ENCODE data around the gene SPATA33.
"Not testable (repeated sequence)": the region's sequence is repeated elsewhere in the genome, so short reads cannot be mapped to it uniquely, and the experiment has no call there.

Gene SPATA33

GRCh38 chr16:89667633-89668032, 10.0 kb downstream of the SPATA33 start:
- no peak for TF ChIP-seq CTCF (IDR thresholded peaks at IDR 0.05; ENCODE audit: low read length, missing control alignments)
- no peak overlapping the region for H3K4me3 ChIP-seq (replicated peaks; ENCODE audit: low read depth, low read length)
- DNase-seq (ENCODE audit: low read depth), result no peak

GRCh38 chr16:89668790-89669158, 11.1 kb downstream of the SPATA33 start:
- DNase-seq (ENCODE audit: low read depth), result no peak
- TF ChIP-seq CTCF (IDR thresholded peaks at IDR 0.05; ENCODE audit: low read length, missing control alignments), result no peak
- H3K4me3 ChIP-seq (replicated peaks; ENCODE audit: low read depth, low read length), result no peak overlapping the region

- no peak for DNase-seq (ENCODE audit: low read depth)
- no peak overlapping the region for H3K4me3 ChIP-seq (replicated peaks; ENCODE audit: low read depth, low read length)
- TF ChIP-seq CTCF (IDR thresholded peaks at IDR 0.05; ENCODE audit: low read length, missing control alignments), result no peak
These were observed 12.1 kb downstream of the SPATA33 start for GRCh38 chr16:89669755-89670154.

- H3K4me3 ChIP-seq (replicated peaks; ENCODE audit: low read depth, low read length), result no peak overlapping the region
- peak; percentile 41 for DNase-seq (ENCODE audit: low read depth)
- no peak for TF ChIP-seq CTCF (IDR thresholded peaks at IDR 0.05; ENCODE audit: low read length, missing control alignments)
These were observed 13.1 kb downstream of the SPATA33 start for GRCh38 chr16:89670496-89671431.

GRCh38 chr16:89671565-89671964, 13.9 kb downstream of the SPATA33 start:
- not testable (repeated sequence) for DNase-seq (ENCODE audit: low read depth); H3K4me3 ChIP-seq (replicated peaks; ENCODE audit: low read depth, low read length)

- no peak for DNase-seq (ENCODE audit: low read depth)
- no peak for TF ChIP-seq CTCF (IDR thresholded peaks at IDR 0.05; ENCODE audit: low read length, missing control alignments)
- H3K4me3 ChIP-seq (replicated peaks; ENCODE audit: low read depth, low read length), result no peak overlapping the region
These were observed 14.7 kb downstream of the SPATA33 start for GRCh38 chr16:89672177-89672941.

- no peak for DNase-seq (ENCODE audit: low read depth)
- H3K4me3 ChIP-seq (replicated peaks; ENCODE audit: low read depth, low read length), result no peak overlapping the region
- no peak for TF ChIP-seq CTCF (IDR thresholded peaks at IDR 0.05; ENCODE audit: low read length, missing control alignments)
These were observed 20.6 kb downstream of the SPATA33 start for GRCh38 chr16:89678258-89678657.
